Body of pancreas (tissue), 4 donors: ENCODE measurements around the gene ARHGAP15.

ENCODE experiments used
- CTCF ChIP-seq, 7 experiments: fragments of 450-650 bp in 4 of 7; fragments of 200-600 bp in 3 of 7; sonication (generic) in 3 of 7; IDR thresholded peaks; one replicate each; pipeline ENCODE4 v1.5.1; 2016 to 2019; ENCODE audit warnings: antibody characterized with exemption in 7 of 7
- POLR2A ChIP-seq, 3 donors: fragments of 450-650 bp; IDR thresholded peaks; one replicate each; pipeline ENCODE4 v1.6.1; 2016; ENCODE audit warnings: antibody characterized with exemption in 3 of 3, mild to moderate bottlenecking in 2 of 3

- TF ChIP-seq CTCF (IDR thresholded peaks at IDR 0.05) (no peak), POLR2A (IDR thresholded peaks at IDR 0.05) (no peak)
These were observed 639.8 kb downstream of the ARHGAP15 start for GRCh38 chr2:143768991-143769390.
